Stimulated activated CD4-positive, alpha-beta T cell treated with anti-CD3 and anti-CD28 coated beads, Interleukin-12 subunit alpha, Interleukin-12 subunit beta, amount 100 ng/mL, for 4 hours (primary cell): ENCODE measurements around the gene LAMC3.

ENCODE experiments used
- DNase-seq: peaks from one replicate; pipeline ENCODE4 v3.0.0-alpha.2; 2020

LAMC3 gene

GRCh38 chr9:131013015-131013755, 4.2 kb downstream of the LAMC3 start:
- no peak for DNase-seq

- DNase-seq = no peak
Observed at GRCh38 chr9:131013771-131014676, 5.0 kb downstream of the LAMC3 start.

- DNase-seq = no peak
Observed at GRCh38 chr9:131015112-131015511, 6.1 kb downstream of the LAMC3 start.

- no peak for DNase-seq
Observed at GRCh38 chr9:131015876-131016397, 7.0 kb downstream of the LAMC3 start.

GRCh38 chr9:131017067-131017466, 8.1 kb downstream of the LAMC3 start:
- no peak for DNase-seq

GRCh38 chr9:131018621-131019020, 9.6 kb downstream of the LAMC3 start:
- DNase-seq = no peak

GRCh38 chr9:131019388-131020239, 10.6 kb downstream of the LAMC3 start:
- no peak for DNase-seq

- DNase-seq = no peak
Observed at GRCh38 chr9:131020388-131020787, 11.4 kb downstream of the LAMC3 start.

- DNase-seq = no peak
Observed at GRCh38 chr9:131020862-131021261, 11.9 kb downstream of the LAMC3 start.

- DNase-seq = no peak
Observed at GRCh38 chr9:131021785-131022184, 12.8 kb downstream of the LAMC3 start.

GRCh38 chr9:131024978-131025868, 16.2 kb downstream of the LAMC3 start:
- DNase-seq = no peak

- DNase-seq = no peak
Observed at GRCh38 chr9:131025953-131026858, 17.2 kb downstream of the LAMC3 start.

- no peak for DNase-seq
Observed at GRCh38 chr9:131027048-131027871, 18.3 kb downstream of the LAMC3 start.

- no peak for DNase-seq
Observed at GRCh38 chr9:131027872-131028179, 18.9 kb downstream of the LAMC3 start.

GRCh38 chr9:131028221-131028884, 19.4 kb downstream of the LAMC3 start:
- DNase-seq = no peak

- DNase-seq = no peak
Observed at GRCh38 chr9:131028931-131029573, 20.1 kb downstream of the LAMC3 start.

GRCh38 chr9:131029574-131029952, 20.6 kb downstream of the LAMC3 start:
- no peak for DNase-seq

GRCh38 chr9:131030239-131031004, 21.4 kb downstream of the LAMC3 start:
- DNase-seq = no peak
